Measurements from ENCODE around the gene RUSC1.
A peak's percentile ranks its signal among the peaks of the same experiment; 100 is the strongest.

The RUSC1 gene

DNA sequence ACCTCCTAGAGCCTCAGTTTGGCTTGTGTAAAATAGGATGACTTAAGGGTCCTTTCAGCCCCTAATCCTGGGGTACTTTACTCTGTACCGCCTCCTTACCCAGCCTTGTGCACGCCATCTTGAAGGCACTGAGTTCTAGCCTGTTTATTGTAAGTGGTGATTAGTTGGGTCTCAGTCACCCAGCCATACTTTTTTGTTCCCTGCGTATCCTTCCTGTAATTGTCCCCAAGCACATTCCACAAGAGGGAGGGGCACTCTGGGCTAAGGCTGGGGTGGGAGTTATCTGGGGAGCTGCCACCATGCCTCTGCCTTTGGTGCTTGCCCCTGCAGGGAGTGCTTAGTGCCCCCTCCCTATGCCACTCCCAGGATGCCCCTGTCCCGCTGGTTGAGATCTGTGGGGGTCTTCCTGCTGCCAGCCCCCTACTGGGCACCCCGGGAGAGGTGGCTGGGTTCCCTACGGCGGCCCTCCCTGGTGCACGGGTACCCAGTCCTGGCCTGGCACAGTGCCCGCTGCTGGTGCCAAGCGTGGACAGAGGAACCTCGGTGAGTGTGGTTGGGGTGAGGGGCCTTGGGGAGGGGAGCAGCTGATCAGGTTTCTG, 11.2 kb upstream of the RUSC1 start (continued):
- TF ChIP-seq PRDM2 (tag by site-specific recombination; IDR thresholded peaks at IDR 0.05; ENCODE audit: borderline replicate concordance) = no peak
- TF ChIP-seq SALL2 (tag by site-specific recombination; IDR thresholded peaks at IDR 0.05; ENCODE audit: borderline replicate concordance) = no peak
- TF ChIP-seq ZNF514 (tag by site-specific recombination; IDR thresholded peaks at IDR 0.05) = no peak
- TF ChIP-seq, protein P1, sequence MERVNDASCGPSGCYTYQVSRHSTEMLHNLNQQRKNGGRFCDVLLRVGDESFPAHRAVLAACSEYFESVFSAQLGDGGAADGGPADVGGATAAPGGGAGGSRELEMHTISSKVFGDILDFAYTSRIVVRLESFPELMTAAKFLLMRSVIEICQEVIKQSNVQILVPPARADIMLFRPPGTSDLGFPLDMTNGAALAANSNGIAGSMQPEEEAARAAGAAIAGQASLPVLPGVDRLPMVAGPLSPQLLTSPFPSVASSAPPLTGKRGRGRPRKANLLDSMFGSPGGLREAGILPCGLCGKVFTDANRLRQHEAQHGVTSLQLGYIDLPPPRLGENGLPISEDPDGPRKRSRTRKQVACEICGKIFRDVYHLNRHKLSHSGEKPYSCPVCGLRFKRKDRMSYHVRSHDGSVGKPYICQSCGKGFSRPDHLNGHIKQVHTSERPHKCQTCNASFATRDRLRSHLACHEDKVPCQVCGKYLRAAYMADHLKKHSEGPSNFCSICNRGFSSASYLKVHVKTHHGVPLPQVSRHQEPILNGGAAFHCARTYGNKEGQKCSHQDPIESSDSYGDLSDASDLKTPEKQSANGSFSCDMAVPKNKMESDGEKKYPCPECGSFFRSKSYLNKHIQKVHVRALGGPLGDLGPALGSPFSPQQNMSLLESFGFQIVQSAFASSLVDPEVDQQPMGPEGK (tag by site-specific recombination; IDR thresholded peaks at IDR 0.05) = peak; percentile 49
- TF ChIP-seq ZNF202 (tag by site-specific recombination; IDR thresholded peaks at IDR 0.05; ENCODE audit: borderline replicate concordance) = no peak
- TF ChIP-seq, protein P2, sequence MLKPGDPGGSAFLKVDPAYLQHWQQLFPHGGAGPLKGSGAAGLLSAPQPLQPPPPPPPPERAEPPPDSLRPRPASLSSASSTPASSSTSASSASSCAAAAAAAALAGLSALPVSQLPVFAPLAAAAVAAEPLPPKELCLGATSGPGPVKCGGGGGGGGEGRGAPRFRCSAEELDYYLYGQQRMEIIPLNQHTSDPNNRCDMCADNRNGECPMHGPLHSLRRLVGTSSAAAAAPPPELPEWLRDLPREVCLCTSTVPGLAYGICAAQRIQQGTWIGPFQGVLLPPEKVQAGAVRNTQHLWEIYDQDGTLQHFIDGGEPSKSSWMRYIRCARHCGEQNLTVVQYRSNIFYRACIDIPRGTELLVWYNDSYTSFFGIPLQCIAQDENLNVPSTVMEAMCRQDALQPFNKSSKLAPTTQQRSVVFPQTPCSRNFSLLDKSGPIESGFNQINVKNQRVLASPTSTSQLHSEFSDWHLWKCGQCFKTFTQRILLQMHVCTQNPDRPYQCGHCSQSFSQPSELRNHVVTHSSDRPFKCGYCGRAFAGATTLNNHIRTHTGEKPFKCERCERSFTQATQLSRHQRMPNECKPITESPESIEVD (tag by site-specific recombination; IDR thresholded peaks at IDR 0.05) = no peak
- TF ChIP-seq ZNF19 (tag by site-specific recombination; IDR thresholded peaks at IDR 0.05; ENCODE audit: low read depth) = no peak
- TF ChIP-seq ZNF544 (tag by site-specific recombination; IDR thresholded peaks at IDR 0.05) = no peak
- no peak for TF ChIP-seq ZBTB1 (tag by site-specific recombination; IDR thresholded peaks at IDR 0.05)
- TF ChIP-seq, protein P3, sequence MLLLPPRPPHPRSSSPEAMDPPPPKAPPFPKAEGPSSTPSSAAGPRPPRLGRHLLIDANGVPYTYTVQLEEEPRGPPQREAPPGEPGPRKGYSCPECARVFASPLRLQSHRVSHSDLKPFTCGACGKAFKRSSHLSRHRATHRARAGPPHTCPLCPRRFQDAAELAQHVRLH (tag by site-specific recombination; IDR thresholded peaks at IDR 0.05) = no peak
- TF ChIP-seq ZNF561 (tag by site-specific recombination; IDR thresholded peaks at IDR 0.05; ENCODE audit: borderline replicate concordance) = no peak
- TF ChIP-seq KLF1 (tag by site-specific recombination; IDR thresholded peaks at IDR 0.05) = peak; percentile 96
- TF ChIP-seq, protein P4, sequence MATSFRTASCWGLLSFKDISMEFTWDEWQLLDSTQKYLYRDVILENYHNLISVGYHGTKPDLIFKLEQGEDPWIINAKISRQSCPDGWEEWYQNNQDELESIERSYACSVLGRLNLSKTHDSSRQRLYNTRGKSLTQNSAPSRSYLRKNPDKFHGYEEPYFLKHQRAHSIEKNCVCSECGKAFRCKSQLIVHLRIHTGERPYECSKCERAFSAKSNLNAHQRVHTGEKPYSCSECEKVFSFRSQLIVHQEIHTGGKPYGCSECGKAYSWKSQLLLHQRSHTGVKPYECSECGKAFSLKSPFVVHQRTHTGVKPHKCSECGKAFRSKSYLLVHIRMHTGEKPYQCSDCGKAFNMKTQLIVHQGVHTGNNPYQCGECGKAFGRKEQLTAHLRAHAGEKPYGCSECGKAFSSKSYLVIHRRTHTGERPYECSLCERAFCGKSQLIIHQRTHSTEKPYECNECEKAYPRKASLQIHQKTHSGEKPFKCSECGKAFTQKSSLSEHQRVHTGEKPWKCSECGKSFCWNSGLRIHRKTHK (tag by site-specific recombination; IDR thresholded peaks at IDR 0.05) = no peak
- TF ChIP-seq BCL11B (tag by site-specific recombination; IDR thresholded peaks at IDR 0.05; ENCODE audit: low read depth) = no peak
- no peak for TF ChIP-seq GLI4 (tag by site-specific recombination; IDR thresholded peaks at IDR 0.05)
- no peak for TF ChIP-seq ZNF341 (tag by site-specific recombination; IDR thresholded peaks at IDR 0.05; ENCODE audit: low read depth)
- TF ChIP-seq ZNF248 (tag by site-specific recombination; IDR thresholded peaks at IDR 0.05) = no peak
- TF ChIP-seq ZNF768 (tag by site-specific recombination; IDR thresholded peaks at IDR 0.05) = no peak
- TF ChIP-seq ZNF626 (tag by site-specific recombination; IDR thresholded peaks at IDR 0.05) = no peak
- TF ChIP-seq ZNF843 (tag by site-specific recombination; IDR thresholded peaks at IDR 0.05) = no peak
- TF ChIP-seq ZNF585B (tag by site-specific recombination; IDR thresholded peaks at IDR 0.05) = no peak
- no peak for TF ChIP-seq ZNF560 (tag by site-specific recombination; IDR thresholded peaks at IDR 0.05; ENCODE audit: borderline replicate concordance)
- TF ChIP-seq, protein P5, sequence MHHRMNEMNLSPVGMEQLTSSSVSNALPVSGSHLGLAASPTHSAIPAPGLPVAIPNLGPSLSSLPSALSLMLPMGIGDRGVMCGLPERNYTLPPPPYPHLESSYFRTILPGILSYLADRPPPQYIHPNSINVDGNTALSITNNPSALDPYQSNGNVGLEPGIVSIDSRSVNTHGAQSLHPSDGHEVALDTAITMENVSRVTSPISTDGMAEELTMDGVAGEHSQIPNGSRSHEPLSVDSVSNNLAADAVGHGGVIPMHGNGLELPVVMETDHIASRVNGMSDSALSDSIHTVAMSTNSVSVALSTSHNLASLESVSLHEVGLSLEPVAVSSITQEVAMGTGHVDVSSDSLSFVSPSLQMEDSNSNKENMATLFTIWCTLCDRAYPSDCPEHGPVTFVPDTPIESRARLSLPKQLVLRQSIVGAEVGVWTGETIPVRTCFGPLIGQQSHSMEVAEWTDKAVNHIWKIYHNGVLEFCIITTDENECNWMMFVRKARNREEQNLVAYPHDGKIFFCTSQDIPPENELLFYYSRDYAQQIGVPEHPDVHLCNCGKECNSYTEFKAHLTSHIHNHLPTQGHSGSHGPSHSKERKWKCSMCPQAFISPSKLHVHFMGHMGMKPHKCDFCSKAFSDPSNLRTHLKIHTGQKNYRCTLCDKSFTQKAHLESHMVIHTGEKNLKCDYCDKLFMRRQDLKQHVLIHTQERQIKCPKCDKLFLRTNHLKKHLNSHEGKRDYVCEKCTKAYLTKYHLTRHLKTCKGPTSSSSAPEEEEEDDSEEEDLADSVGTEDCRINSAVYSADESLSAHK (tag by site-specific recombination; IDR thresholded peaks at IDR 0.05) = no peak
- TF ChIP-seq MEIS1 (CRISPR knock-in tag; IDR thresholded peaks at IDR 0.05; ENCODE audit: borderline replicate concordance) = no peak
- TF ChIP-seq TRIM28 (IDR thresholded peaks at IDR 0.05; ENCODE audit: borderline replicate concordance, low read length) = no peak
- TF ChIP-seq ZNF146 (tag by site-specific recombination; IDR thresholded peaks at IDR 0.05) = no peak
- TF ChIP-seq KLF10 (tag by site-specific recombination; IDR thresholded peaks at IDR 0.05) = no peak
